Measurements from ENCODE around the gene RASAL2.

RASAL2 gene

DNA sequence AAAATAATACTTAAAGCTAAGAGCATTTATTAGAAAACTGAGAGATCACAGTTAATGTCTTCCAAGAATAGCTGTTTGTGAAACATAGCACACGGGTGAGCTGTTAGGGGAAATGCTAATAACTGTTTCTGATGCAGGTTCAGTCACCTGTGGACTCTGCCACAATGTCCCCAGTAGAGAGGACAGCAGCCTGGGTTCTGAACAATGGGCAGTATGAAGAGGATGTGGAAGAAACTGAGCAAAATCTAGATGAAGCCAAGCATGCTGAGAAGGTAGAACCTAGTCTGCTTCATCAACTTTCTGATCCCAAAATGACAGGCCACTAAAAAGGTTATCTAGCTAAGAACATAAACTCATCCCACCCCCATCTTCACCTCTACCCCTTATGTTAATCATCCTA is 370.2 kb downstream of the RASAL2 start:
- DNase-seq = no peak

DNA sequence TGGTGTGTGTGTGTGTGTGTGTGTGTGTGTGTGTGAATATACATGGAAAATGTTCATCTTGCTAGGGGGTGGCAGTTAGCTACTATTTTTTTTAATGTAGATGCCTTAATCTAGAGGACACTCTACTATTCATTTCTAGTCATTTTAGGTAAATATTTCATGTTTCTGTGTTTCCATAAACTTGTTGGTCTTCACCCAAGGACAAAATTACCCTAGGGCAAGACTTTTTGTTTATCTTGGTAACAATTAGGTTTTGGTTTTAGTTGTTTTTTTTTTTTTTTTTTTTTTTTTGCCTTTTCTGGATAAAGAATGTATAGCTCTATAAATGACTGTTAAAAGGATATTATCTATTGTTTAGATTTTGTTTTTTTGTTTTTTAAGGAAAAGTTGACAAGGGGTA is 370.7 kb downstream of the RASAL2 start:
- DNase-seq = no peak

DNA sequence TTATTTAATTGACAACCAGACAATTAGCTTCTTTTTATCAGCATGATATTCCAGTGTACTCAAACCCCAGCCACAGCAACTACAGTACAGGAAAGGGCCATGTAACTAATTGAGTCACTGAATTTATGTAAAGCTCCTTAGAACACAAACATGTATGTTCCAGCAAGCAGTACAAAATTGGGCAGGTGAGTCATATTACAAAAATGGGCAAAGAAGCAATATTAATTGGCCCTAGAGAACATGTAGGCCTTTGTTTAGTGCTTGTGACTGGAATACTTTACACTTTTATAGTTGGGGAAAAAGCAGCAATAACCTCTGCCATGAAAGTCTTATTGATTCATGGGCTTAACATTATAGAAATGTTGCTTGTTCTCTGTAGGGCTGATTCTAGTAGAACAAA is 371.1 kb downstream of the RASAL2 start:
- peak; percentile 62 for DNase-seq

DNA sequence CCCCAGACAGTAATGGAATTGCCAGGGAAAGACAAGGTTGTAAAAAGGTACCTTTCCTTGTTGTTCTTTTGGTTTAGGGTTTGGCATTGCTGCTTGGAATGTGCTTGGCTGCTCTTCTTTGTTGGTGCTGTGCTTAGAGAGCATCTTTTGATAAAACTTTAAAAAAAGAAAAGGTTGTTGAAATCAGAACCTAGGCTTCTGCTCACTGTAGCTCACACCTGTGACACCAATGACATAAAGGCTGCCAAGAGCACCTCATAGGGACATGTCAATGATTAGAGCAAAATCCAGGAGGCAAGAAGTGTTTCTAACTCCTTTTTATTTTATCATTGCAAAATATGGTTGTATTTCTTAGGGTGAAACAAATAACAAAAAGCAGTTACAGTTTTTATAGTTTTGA is 373.9 kb downstream of the RASAL2 start:
- DNase-seq = no peak

DNA sequence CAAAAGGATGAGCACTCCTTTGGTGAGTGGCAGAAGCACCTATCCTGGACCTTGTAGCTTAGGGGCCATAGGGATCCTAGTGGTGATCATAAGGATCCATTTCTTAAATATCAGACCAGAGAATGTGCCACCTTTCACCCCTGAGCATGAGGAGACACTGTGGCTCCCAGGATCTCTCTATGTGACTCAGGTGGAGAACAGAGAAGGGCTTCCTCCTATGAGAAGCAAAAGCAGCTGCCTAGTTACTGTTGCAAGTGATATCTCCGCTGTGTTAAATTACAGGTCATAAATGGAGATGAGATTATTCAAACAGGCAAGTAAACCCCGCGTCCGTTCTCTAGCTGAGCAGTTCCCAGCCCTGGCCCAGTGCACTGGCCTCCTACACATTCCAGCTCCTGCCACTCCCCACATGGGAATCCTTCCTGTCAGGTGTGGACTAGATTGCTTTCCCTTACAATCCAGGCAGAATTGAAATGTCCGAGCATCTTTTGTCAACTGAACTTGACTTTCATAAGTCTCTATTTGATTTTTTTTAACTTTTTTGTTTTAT is 376.6 kb downstream of the RASAL2 start:
- DNase-seq = no peak

DNA sequence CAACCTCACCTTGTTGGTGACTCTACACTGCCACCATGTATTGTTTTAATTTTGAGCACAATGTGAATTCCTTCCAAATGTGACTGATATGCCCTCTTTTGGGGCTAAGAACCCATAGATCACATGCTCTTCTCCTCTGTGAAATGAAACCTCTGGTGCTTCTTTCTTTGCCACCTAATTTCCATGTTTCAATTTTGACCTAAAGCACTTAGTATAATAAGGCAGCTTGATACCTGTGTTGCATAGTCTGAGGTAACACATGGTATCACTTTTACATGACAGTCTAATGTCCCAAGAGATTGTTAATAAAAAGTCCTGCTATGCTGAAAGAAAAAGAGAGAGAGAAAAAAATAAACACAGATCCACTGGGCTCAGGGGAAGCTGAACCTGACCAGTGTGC is 378.6 kb downstream of the RASAL2 start:
- DNase-seq = no peak

DNA sequence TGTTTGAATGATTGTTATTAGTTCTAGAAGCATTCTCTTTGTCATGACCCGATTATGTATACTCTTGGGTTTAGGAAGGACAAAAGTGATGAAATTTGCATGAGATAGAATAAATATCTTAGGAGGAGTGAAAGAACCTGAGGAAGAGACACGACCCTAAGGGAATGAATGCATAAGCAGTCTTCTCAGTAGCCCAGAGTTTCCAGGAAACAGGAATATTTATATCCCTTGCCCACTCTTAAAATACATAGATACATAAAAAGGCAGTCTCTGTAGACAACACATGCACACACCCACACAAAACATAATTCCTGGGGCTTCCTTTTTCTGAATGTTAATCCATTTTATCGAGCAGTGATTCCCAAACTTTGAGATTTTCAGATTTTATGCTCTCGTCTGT is 383.5 kb downstream of the RASAL2 start:
- DNase-seq = no peak

DNA sequence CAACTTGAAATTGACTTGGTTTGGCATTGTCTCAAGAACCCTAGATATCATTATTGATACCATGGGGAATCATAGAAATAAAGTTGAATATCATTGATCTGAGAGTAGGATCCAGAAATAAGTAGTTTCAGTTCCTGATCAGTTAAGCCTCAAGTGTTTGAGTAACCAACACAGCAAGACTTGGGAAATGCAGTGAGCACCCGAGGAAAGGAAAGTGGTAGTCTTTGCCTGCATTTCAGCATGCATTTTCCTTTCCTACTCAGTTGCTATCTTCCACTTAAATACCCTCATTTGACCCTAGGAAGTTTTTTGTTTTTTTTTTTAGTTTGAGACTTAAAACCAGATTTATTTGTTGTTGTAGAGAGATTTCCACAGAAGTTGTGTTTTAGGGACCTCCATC is 383.9 kb downstream of the RASAL2 start:
- DNase-seq = no peak

DNA sequence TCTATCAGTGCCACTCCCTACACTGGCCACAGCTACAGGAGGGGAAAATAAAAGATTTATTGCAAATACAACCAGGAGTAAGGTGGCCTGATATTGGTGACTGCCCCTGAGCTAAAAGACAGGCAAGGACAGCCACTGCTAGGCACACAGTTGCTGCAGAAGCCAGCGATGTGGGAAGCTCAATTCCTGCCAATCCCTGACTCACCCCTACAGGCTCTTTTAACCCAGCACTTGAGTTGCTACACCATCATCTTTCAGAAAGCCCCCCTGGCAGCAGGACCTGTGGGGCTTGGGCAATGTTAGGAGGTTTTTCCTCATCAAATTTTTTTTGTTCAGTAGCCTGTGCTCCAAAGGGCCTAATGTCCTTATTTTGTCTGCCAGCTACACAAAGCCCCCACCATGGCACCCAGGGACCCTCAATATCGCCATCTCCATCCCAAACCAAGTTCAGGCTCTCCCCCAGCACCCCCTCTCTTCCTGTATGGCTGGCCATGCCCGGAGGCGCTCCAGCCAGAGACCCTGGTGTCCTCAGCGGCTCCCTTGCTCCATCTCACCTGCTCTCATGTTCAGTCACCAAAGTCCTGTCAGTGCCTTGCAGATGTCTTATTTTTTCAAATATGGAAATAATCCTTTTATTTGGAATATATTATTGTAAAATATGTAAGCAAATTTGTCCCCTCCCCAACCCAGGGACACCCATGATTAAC is 389.5 kb downstream of the RASAL2 start:
- no peak for DNase-seq

DNA sequence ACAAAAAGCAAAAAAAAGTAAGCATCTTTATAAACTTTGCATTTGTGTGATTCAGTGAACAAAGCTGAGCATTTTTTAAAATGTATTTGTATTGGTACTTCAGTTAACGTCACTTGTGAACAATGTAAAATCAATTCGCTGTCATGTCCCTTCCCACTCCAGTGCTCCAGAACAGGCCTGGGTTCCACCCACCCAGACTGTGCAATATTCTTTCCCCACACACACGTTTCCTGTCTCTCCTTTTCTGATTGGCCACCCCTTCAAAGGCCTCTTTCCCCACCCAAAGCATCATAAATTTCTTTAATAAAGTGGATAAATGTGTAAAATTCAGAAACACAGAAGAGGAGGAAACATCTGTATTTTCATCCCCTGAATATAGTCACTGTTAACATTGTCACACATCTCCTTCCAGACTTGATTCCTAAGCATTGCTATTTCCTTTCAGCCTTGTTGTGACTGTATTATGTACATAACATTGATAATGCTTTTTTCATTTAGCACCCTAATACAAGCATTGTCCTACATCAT is 390.9 kb downstream of the RASAL2 start:
- DNase-seq = no peak

DNA sequence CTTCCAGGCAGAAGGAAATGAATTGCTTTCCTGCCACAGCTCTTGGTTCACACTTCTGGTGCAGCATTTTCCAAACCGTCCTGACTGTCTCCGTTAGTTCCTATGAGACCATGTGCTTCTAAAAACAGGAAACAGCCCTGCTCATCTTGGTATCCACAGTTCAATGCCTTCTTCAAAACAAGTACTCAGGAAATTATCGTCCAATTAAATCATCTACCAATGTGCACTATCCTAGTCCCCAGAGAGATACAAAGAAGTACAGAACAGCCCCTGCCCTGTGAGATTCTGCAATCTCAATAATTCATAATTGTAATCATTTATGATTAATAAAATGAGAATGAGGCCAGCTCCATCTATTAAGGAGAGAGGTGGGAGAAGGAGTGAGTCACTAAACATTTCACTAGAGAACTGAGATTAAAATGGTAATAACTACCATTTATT is 391.7 kb downstream of the RASAL2 start:
- peak; percentile 11 for DNase-seq

DNA sequence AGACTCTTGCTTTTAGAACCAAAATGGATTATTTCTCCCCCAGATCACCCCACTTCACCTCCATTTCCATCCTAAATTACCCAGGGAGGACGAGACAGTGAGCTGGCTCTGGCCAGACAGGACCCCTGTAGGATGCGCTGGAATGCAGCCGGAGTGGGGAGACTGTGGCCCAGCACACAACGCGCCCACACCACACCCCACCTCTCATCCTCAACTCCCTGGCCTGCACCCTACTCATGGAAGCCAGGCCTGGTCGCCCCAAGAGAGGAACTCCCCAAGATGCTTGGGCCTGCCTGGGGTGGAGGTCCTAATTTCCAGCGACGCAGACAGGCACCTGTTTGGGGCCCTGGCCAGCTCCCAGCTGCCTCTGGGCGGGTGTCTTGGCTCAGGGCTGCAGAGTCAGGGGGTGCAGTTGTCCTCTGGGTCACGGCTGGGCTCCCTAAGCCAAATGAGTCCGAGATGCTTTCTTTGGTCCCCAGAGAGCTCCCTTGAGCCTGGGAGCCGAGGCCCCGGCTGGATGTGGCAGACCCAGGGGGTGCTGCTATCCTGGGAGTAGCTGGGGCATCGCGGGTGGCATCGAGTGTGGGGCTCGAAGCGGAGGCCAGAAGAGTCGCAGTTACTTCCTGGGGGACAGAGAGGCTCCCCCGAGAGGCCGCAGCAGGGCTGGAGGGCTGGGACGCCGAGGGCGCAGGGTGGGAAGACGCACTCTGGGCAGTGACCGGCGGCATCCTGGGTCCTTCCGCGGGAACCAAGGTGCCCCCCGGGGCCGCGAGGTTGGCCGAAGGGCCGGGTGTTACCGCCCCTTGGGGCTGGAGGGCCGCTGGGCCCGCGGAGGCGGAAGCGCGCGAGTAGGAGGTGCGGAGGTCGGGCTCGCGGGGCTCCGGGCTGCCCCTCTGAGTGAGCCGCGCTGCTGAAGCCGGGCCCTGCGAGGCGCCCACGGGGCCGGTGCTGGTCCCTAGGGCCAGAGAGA is 392.5 kb downstream of the RASAL2 start:
- no peak for DNase-seq

DNA sequence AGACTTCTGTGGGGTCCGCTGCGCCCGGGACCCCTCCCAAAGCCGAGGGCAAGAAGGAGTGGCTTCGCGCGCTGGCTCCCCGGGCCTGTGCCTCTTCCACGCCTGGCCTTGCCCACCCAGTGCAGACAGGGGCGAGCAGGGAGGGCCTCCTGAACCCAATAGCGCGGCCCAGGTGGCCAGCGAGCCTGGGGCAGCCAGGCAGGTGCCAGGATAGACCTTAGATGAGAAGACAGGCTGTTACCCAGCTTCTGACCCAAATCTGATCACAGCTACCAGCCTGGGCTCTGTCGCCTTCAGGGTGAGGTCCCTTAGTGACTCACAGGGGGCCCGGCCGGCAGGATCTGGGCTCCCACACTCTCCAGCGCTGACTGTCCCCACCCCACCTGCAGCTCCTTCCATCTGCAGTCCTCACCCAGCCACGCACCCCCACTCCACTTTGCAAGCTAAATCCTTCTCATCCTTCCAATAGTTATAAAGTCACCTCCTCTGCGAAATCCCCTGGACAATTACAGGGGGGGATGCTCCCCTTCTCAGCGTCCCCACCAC is 393.2 kb downstream of the RASAL2 start:
- no peak for DNase-seq

DNA sequence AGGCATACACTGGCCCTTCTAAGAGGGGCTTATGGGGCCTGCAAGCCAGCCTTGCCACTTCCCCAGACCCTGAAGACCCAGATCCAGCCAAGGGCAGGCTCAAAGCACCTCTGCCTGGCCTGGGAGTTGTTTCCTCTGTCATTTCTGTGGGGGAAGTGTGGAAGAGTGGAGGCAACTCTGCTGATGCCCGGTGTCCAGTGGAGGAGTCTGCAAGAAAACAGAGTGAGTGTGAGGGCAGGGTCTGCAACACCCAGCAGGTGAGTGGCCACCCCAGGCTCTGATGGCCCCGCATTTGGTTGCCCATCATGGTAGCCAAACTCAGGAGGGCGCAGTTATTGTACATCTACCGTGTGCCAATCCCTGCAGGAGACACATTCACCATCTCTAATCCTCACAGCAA is 394.5 kb downstream of the RASAL2 start:
- no peak for DNase-seq

DNA sequence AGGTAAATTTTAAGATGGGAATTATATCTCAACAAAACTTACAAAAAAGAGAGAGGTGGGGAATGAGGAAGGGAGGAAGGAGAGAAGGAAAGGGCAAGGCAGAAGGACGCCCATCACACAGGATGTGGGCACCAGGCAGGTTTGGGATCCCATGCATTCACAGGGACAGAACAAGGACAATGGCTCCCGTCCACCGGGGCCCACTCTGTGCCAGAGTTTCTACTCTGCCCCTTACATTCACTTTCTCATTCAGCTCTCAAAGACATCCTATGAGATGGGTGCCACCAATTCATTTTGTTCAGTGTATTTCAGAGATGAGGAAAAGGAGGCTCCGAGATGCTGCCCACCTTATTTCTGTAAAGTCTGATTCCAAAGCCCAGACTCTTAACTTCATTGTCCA is 395.5 kb downstream of the RASAL2 start:
- no peak for DNase-seq

DNA sequence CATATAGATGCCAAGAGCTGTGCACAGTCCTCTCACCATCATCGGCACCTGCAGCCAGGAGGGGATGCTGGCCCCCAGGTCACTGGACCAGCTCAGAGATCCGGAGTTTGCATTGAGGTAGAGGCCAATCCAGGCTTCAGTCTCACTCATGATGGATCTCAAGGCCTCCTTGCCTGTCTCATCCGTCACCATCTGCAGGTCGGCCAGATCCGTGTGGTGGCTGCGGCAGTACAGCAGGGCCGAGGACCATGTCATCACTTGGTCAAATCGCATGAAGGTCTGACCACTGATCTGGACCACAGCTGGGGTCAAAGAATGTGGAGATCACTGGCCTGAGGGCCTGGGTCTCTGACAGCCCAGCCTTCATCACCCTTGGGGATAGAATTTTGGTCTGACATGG is 396.2 kb downstream of the RASAL2 start:
- no peak for DNase-seq

DNA sequence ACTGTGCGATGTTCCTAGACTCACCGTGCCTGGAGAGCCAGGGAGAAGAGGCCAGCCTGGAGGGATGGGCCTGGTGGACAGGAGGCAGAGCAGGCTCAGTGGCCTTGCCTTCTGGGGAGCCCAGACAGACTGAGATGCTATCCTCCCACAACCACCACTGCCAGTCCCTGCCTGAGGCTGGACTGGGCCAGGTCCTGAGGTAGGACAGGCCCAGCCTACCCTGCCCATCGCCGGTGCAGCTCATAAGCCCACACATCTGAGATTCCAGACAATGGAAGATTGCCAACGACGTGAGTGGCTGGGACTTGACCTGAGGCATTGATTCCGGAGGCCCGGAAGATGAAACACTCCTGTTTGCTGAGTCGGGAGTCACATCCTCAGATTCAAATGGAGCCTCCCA is 397.1 kb downstream of the RASAL2 start:
- DNase-seq = no peak

DNA sequence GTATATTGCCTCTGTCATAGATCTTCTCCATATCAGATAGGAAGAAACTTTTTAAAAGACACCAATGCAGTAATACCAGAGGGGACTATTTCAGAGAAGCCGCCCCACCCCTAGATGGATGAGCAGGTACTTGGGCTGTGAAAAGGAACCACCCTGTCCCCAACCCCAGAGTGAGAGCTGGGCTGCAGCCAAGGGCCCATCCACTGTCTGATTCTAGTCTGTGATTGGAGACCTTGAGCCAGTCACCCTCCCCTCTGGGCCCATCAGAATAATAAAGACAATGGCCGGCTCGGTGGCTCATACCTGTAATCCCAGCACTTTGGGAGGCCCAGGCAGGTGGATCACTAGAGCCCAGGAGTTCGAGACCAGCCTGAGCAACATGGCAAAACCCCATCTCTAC is 397.8 kb downstream of the RASAL2 start:
- no peak for DNase-seq

DNA sequence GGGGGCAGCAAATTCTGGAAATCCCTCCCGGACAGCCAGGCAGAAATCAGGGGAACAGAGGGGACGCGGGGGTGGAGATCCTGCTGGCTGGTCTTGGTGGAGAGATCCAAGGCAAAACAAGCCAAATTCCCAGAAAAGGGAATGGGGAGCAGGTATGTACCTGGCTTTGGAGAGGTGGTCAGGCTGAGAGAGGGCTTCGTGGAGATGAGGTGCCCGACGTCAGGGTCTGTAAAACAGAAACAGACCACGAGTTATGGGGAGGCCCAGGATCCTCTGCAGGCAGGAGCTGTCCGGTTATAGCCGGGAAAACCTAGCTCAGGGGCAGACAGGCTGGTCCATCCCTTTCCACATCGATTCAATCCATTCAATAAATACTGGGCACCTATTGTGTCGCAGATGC is 398.4 kb downstream of the RASAL2 start:
- no peak for DNase-seq

DNA sequence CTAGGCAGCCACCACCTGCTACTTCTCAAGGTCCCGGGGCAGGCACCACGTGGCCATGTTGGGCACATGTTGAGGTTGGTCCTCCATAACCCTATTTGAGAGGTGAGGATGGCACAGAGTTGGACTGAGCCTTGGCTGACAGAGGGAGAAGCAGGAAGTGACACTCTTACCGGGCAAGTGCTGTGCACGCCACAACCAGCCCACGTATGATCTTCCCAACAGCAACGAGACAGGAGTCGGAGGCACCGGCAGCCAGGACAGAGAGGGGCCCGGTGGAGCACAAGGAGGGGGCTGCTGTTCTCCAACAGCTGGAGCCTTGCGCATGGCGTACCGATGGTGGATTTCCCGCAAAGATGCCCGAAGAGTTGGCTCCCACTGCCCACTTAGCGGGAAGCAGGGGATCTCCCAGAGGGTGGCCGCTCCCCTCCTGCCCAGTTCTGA is 399.4 kb downstream of the RASAL2 start:
- no peak for DNase-seq

DNA sequence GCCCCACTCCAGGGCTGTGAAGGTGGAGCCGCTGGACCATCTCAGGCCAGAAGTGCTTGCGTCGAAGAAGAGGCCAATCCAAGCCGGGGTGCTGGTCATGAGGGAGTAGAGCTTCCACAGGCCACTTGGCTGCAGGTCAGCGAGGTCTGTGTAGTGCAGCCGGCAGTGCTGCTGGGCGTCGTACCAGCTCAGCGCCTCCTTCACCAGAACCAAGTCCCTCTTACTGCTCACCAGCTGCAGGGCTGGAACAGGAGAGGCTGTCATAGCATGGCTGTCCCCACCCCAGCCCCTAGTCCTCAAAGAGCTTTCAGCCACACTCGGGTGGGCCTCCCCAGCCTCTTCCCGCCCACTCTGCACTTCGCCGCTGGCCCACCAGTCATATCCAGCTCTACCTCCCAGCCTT is 400.7 kb downstream of the RASAL2 start:
- no peak for DNase-seq

DNA sequence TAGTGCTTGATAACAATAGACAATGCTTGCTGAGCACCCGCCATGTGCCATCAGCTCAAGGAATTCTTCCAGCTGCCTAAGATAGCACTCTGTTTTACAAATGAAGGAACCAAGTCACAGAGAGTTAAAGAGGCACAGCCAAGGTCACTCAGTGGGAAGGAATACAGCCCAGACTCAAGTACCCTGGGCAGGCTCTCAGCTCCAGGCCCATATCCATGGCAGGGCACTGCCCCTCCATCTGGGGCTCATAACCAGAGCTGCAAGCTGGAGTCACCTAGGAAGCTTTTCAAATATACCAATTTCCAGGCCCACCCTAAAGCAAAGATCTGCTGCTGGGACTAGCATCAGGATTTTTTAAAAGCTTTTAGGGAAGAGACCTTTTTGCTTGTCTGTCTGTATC is 401.3 kb downstream of the RASAL2 start:
- DNase-seq = no peak
